HG03521 (cell line): Measurements from ENCODE around the gene MTRR.
"Not testable (repeated sequence)": the region's sequence is repeated elsewhere in the genome, so short reads cannot be mapped to it uniquely, and the experiment has no call there.

Source experiments
- ATAC-seq: cut with Tn5 transposase; IDR thresholded peaks from one replicate; pipeline ENCODE4 v1.9.1; 2021; ENCODE audit warnings: mild to moderate bottlenecking, moderate library complexity; ENCODE audit not compliant: unreplicated experiment

The MTRR gene

GRCh38 chr5:7894439-7894838 is 25.5 kb downstream of the MTRR start:
- no peak for ATAC-seq

GRCh38 chr5:7894860-7895259 is 25.9 kb downstream of the MTRR start:
- peak; percentile 81 for ATAC-seq

GRCh38 chr5:7897014-7897600 is 28.2 kb downstream of the MTRR start:
- ATAC-seq: no peak

- ATAC-seq: no peak
Measured at GRCh38 chr5:7902201-7902600, 33.3 kb downstream of the MTRR start.

GRCh38 chr5:7902666-7903625 is 34.0 kb downstream of the MTRR start:
- no peak for ATAC-seq

GRCh38 chr5:7904170-7904569 is 35.2 kb downstream of the MTRR start:
- no peak for ATAC-seq

GRCh38 chr5:7907612-7908011 is 38.7 kb downstream of the MTRR start:
- ATAC-seq: no peak

GRCh38 chr5:7908317-7908716 is 39.4 kb downstream of the MTRR start:
- ATAC-seq: no peak

- ATAC-seq: no peak
Measured at GRCh38 chr5:7910738-7911428, 41.9 kb downstream of the MTRR start.

- ATAC-seq: not testable (repeated sequence)
Measured at GRCh38 chr5:7911429-7911771, 42.5 kb downstream of the MTRR start.

GRCh38 chr5:7916171-7916804 is 47.3 kb downstream of the MTRR start:
- no peak for ATAC-seq

- no peak for ATAC-seq
Measured at GRCh38 chr5:7917130-7918123, 48.5 kb downstream of the MTRR start.

- ATAC-seq: no peak
Measured at GRCh38 chr5:7925961-7926695, 57.2 kb downstream of the MTRR start.

- ATAC-seq: no peak
Measured at GRCh38 chr5:7926720-7927119, 57.8 kb downstream of the MTRR start.

- no peak for ATAC-seq
Measured at GRCh38 chr5:7927466-7928375, 58.8 kb downstream of the MTRR start.

- no peak for ATAC-seq
Measured at GRCh38 chr5:7930011-7930410, 61.1 kb downstream of the MTRR start.

GRCh38 chr5:7941692-7942091 is 72.7 kb downstream of the MTRR start:
- ATAC-seq: no peak

GRCh38 chr5:7947301-7947700 is 78.4 kb downstream of the MTRR start:
- ATAC-seq: no peak
